ENCODE results near the gene SLIT3.

GRCh38 chr5:169281625-169282024 is 19.3 kb downstream of the SLIT3 start:
- TF ChIP-seq CTCF (IDR thresholded peaks at IDR 0.05 in 2 of 3, conservative IDR thresholded peaks at IDR 0.05 in 1 of 3; ENCODE audit: borderline replicate concordance in 1 of 3, insufficient read depth in 1 of 3, low read depth in 2 of 3, low read length in 2 of 3), result no peak
- TF ChIP-seq MAX (IDR thresholded peaks at IDR 0.05), result no peak
- no peak for TF ChIP-seq ZNF274 (IDR thresholded peaks at IDR 0.05; ENCODE audit: low read depth, low read length)
- TF ChIP-seq REST (IDR thresholded peaks at IDR 0.05; ENCODE audit: low read depth), result no peak
- TF ChIP-seq YY1 (IDR thresholded peaks at IDR 0.05; ENCODE audit: extremely low read depth, insufficient replicate concordance, low read depth, low read length), result no peak
- no peak for TF ChIP-seq SIN3A (IDR thresholded peaks at IDR 0.05; ENCODE audit: low read depth)
- no peak for TF ChIP-seq ZBTB33 (IDR thresholded peaks at IDR 0.05; ENCODE audit: extremely low read depth, insufficient replicate concordance, low read length)

All from HCT116 (cell line).